SKM-1 treated with dmso at 0.1 percent for 144 hours (cell line): Measurements from ENCODE around the gene PRRC2B.
"Not testable (repeated sequence)": the region's sequence is repeated elsewhere in the genome, so short reads cannot be mapped to it uniquely, and the experiment has no call there.

Experiments used
- DNase-seq: peaks from one replicate; lab custom pipeline; 2025; ENCODE audit not compliant: unreplicated experiment; lab: John Stamatoyannopoulos, UW

Gene PRRC2B

GRCh38 chr9:131469356-131469755 is 75.5 kb downstream of the PRRC2B start:
- no peak for DNase-seq

GRCh38 chr9:131469951-131470350 is 76.1 kb downstream of the PRRC2B start:
- no peak for DNase-seq

GRCh38 chr9:131470581-131470991 is 76.7 kb downstream of the PRRC2B start:
- DNase-seq: no peak

GRCh38 chr9:131472085-131472484 is 78.2 kb downstream of the PRRC2B start:
- DNase-seq: not testable (repeated sequence)

GRCh38 chr9:131473198-131473885 is 79.5 kb downstream of the PRRC2B start:
- DNase-seq: no peak

GRCh38 chr9:131473891-131474290 is 80.0 kb downstream of the PRRC2B start:
- DNase-seq: no peak

GRCh38 chr9:131474711-131475110 is 80.8 kb downstream of the PRRC2B start:
- no peak for DNase-seq

- DNase-seq: no peak
These were observed 81.4 kb downstream of the PRRC2B start for GRCh38 chr9:131475111-131475955.

GRCh38 chr9:131475956-131476776 is 82.3 kb downstream of the PRRC2B start:
- no peak for DNase-seq

- DNase-seq: no peak
These were observed 83.0 kb downstream of the PRRC2B start for GRCh38 chr9:131476777-131477345.

GRCh38 chr9:131477367-131477766 is 83.5 kb downstream of the PRRC2B start:
- DNase-seq: no peak

- no peak for DNase-seq
These were observed 84.0 kb downstream of the PRRC2B start for GRCh38 chr9:131477816-131478419.

GRCh38 chr9:131478421-131478868 is 84.6 kb downstream of the PRRC2B start:
- DNase-seq: no peak

GRCh38 chr9:131478911-131479310 is 85.0 kb downstream of the PRRC2B start:
- no peak for DNase-seq

GRCh38 chr9:131480258-131480657 is 86.4 kb downstream of the PRRC2B start:
- no peak for DNase-seq

- DNase-seq: no peak
These were observed 87.8 kb downstream of the PRRC2B start for GRCh38 chr9:131481441-131482342.

- no peak for DNase-seq
These were observed 88.6 kb downstream of the PRRC2B start for GRCh38 chr9:131482343-131483006.

GRCh38 chr9:131483319-131484050 is 89.6 kb downstream of the PRRC2B start:
- DNase-seq: no peak
